ENCODE results near the gene SLC18A3. TPM values are rescaled to one million over a fixed set of nuclear protein-coding genes. Genes with fewer than 3 reads are reported as not detected.
A peak's percentile ranks its signal among the peaks of the same experiment; 100 is the strongest.

The SLC18A3 gene
- total RNA-seq, 4 donors from 2014 or later: not detected

GRCh38 chr10:49596836-49597235 is 13.3 kb upstream of the SLC18A3 start:
- DNase-seq (ENCODE audit: low spot score in 2 of 2): peak in 1 of 2 donors; percentile 1
- WGBS, 2 donors: 67 to 82% methylated on average over 3 of the region's 3 CpGs
- no peak overlapping the region for H3K4me3 ChIP-seq (ENCODE audit: low read depth, poor library complexity, severe bottlenecking)
- TF ChIP-seq POLR2A (IDR thresholded peaks at IDR 0.05): no peak
- TF ChIP-seq, protein P1, sequence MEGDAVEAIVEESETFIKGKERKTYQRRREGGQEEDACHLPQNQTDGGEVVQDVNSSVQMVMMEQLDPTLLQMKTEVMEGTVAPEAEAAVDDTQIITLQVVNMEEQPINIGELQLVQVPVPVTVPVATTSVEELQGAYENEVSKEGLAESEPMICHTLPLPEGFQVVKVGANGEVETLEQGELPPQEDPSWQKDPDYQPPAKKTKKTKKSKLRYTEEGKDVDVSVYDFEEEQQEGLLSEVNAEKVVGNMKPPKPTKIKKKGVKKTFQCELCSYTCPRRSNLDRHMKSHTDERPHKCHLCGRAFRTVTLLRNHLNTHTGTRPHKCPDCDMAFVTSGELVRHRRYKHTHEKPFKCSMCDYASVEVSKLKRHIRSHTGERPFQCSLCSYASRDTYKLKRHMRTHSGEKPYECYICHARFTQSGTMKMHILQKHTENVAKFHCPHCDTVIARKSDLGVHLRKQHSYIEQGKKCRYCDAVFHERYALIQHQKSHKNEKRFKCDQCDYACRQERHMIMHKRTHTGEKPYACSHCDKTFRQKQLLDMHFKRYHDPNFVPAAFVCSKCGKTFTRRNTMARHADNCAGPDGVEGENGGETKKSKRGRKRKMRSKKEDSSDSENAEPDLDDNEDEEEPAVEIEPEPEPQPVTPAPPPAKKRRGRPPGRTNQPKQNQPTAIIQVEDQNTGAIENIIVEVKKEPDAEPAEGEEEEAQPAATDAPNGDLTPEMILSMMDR (IDR thresholded peaks at IDR 0.05): no peak
- intact Hi-C loops (cut with DNase I; ENCODE audit: low total_unique reads): no loop called here

GRCh38 chr10:49597426-49598163 is 12.5 kb upstream of the SLC18A3 start:
- TF ChIP-seq, protein P1 (IDR thresholded peaks at IDR 0.05): no peak
- no peak for TF ChIP-seq POLR2A (IDR thresholded peaks at IDR 0.05)
- intact Hi-C loops (cut with DNase I; ENCODE audit: low total_unique reads): no loop called here
- WGBS, 2 donors: 77 to 82% methylated on average over 11 of the region's 11 CpGs
- DNase-seq (ENCODE audit: low spot score in 2 of 2): peak in 1 of 2 donors; percentile 1
- H3K4me3 ChIP-seq (ENCODE audit: low read depth, poor library complexity, severe bottlenecking): no peak overlapping the region

- DNase-seq (ENCODE audit: low spot score in 2 of 2): peak in 1 of 2 donors; percentile 8
- 75 to 79% methylated on average over 6 to 8 of the region's 8 CpGs for WGBS, 2 donors
- intact Hi-C loops (cut with DNase I; ENCODE audit: low total_unique reads): no loop called here
- TF ChIP-seq POLR2A (IDR thresholded peaks at IDR 0.05): no peak
- TF ChIP-seq, protein P1 (IDR thresholded peaks at IDR 0.05): no peak
- no peak overlapping the region for H3K4me3 ChIP-seq (ENCODE audit: low read depth, poor library complexity, severe bottlenecking)
Measured at GRCh38 chr10:49598164-49598856, 11.8 kb upstream of the SLC18A3 start.

DNA sequence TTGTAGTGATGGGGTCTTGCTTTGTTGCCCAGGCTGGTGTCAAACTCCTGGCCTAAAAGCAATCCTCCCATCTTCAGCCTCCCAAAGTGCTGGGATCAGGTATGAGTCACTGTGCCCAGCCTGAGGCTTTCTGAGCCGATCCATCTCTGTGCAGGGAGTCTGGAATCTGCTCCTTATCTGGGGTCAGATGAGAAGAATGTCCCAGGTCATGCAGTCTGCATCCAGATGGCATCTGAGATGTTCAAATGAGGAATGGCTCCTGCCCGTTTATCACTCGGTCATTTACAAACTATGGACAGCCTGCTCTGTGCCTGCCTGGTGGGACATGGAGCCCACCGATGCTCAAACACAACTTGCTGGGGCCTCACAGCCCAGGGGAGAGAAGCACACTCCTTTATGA is 11.1 kb upstream of the SLC18A3 start:
- intact Hi-C loops (cut with DNase I; ENCODE audit: low total_unique reads): no loop called here
- no peak overlapping the region for H3K4me3 ChIP-seq (ENCODE audit: low read depth, poor library complexity, severe bottlenecking)
- 58 to 70% methylated on average over 4 of the region's 4 CpGs for WGBS, 2 donors
- peak in 1 of 2 donors; percentile 8 for DNase-seq (ENCODE audit: low spot score in 2 of 2)
- TF ChIP-seq, protein P1 (IDR thresholded peaks at IDR 0.05): no peak
- no peak for TF ChIP-seq POLR2A (IDR thresholded peaks at IDR 0.05)

DNA sequence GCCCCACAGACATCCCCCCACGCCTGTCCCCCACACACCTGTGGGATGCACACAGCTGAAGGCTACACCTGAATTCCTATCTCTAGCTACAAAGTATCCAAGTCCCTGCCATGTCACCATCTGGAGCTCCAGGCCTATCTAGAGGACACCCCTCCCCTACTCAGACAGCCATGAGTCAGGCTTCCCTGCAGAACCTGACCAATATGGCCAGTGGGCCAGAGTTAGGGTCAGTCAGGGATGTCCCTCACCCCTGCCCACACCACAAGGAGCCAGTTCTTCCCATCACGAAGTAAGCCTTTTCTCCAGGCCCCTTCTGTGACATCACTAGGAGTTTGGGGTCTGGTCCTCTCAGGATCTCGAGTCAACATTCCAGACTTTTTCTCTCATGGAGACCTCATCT is 10.6 kb upstream of the SLC18A3 start:
- no peak for TF ChIP-seq POLR2A (IDR thresholded peaks at IDR 0.05)
- TF ChIP-seq, protein P1 (IDR thresholded peaks at IDR 0.05): no peak
- DNase-seq (ENCODE audit: low spot score in 2 of 2): no peak
- WGBS, 2 donors: 65 to 69% methylated on average over 3 of the region's 3 CpGs
- H3K4me3 ChIP-seq (ENCODE audit: low read depth, poor library complexity, severe bottlenecking): no peak overlapping the region
- intact Hi-C loops (cut with DNase I; ENCODE audit: low total_unique reads): no loop called here
